Osteocyte (in vitro differentiated cells): Measurements from ENCODE around the gene RPL35. TPM values are rescaled to one million over a fixed set of nuclear protein-coding genes. Genes with fewer than 3 reads are reported as not detected.

ENCODE experiments used
- DNase-seq: peaks from one replicate; pipeline ENCODE4 v3.0.0; 2021; ENCODE audit warnings: mixed read lengths; ENCODE audit not compliant: unreplicated experiment; ENCODE audit errors: extremely low spot score
- H3K27ac Mint-ChIP-seq: one replicate; pipeline ENCODE4 v1.8.0; 2021; ENCODE audit warnings: mild to moderate bottlenecking, mixed read lengths; ENCODE audit not compliant: unreplicated experiment
- H3K27me3 Mint-ChIP-seq: one replicate; pipeline ENCODE4 v1.8.0; 2021; ENCODE audit warnings: mixed read lengths; ENCODE audit not compliant: unreplicated experiment
- H3K36me3 Mint-ChIP-seq: one replicate; pipeline ENCODE4 v1.8.0; 2021; ENCODE audit warnings: mixed read lengths; ENCODE audit not compliant: unreplicated experiment
- H3K4me1 Mint-ChIP-seq: one replicate; pipeline ENCODE4 v1.8.0; 2021; ENCODE audit warnings: mixed read lengths; ENCODE audit not compliant: unreplicated experiment
- H3K4me3 Mint-ChIP-seq: one replicate; pipeline ENCODE4 v1.8.0; 2021; ENCODE audit warnings: mild to moderate bottlenecking, moderate library complexity, mixed read lengths; ENCODE audit not compliant: unreplicated experiment
- H3K9me3 Mint-ChIP-seq: one replicate; pipeline ENCODE4 v1.8.0; 2021; ENCODE audit warnings: mixed read lengths; ENCODE audit not compliant: unreplicated experiment
- CTCF ChIP-seq: fragments of 200-600 bp; sonication (generic); IDR thresholded peaks from 2 replicates; pipeline ENCODE4 v1.5.0; 2021; ENCODE audit warnings: antibody characterized with exemption, mild to moderate bottlenecking, moderate library complexity
- total RNA-seq: library from RNA; stranded (reverse); gene quantifications from 2 replicates; pipeline ENCODE4 v1.2.1, GENCODE V29; 2021

The RPL35 gene
- total RNA-seq, 1 donor from 2014 or later, result 912 TPM

- Mint-ChIP-seq H3K4me1 (peaks cover 27% of the 10 kb centered on the region), H3K9me3 (no peaks in the 10 kb centered on the region), H3K4me3 (peak overlapping the region; percentile 93), H3K36me3 (peaks cover 15% of the 10 kb centered on the region), H3K27ac (peak overlapping the region; percentile 93), H3K27me3 (no peaks in the 10 kb centered on the region)
- DNase-seq, result no peak
- TF ChIP-seq CTCF, result no peak
Measured at GRCh38 chr9:124860582-124861341, 995 bp downstream of the RPL35 start.

GRCh38 chr9:124859803-124860581, 1.8 kb downstream of the RPL35 start:
- H3K27ac Mint-ChIP-seq, result peak overlapping the region; percentile 93

GRCh38 chr9:124858330-124859046, 3.3 kb downstream of the RPL35 start:
- TF ChIP-seq CTCF, result no peak
- Mint-ChIP-seq H3K4me1 (peaks cover 24% of the 10 kb centered on the region), H3K27ac (no peak overlapping the region), H3K9me3 (no peaks in the 10 kb centered on the region), H3K36me3 (peaks cover 15% of the 10 kb centered on the region), H3K4me3 (no peak overlapping the region), H3K27me3 (no peaks in the 10 kb centered on the region)
- DNase-seq, result no peak

More at GRCh38 chr9:124859803-124860581, 1.8 kb downstream of the RPL35 start:
- Mint-ChIP-seq H3K4me3 (peak overlapping the region; percentile 93), H3K9me3 (no peaks in the 10 kb centered on the region), H3K4me1 (peaks cover 27% of the 10 kb centered on the region), H3K36me3 (peaks cover 15% of the 10 kb centered on the region), H3K27me3 (no peaks in the 10 kb centered on the region)
- TF ChIP-seq CTCF, result no peak
- no peak for DNase-seq

GRCh38 chr9:124857533-124858162, 4.1 kb downstream of the RPL35 start:
- Mint-ChIP-seq H3K4me1 (peaks cover 26% of the 10 kb centered on the region), H3K27me3 (no peaks in the 10 kb centered on the region), H3K9me3 (no peaks in the 10 kb centered on the region), H3K4me3 (no peak overlapping the region), H3K36me3 (peaks cover 15% of the 10 kb centered on the region), H3K27ac (no peak overlapping the region)
- TF ChIP-seq CTCF, result no peak
- no peak for DNase-seq
